Measurements from ENCODE around the gene SAXO1.

- TF ChIP-seq CTCF (IDR thresholded peaks at IDR 0.05 in 4 of 5, conservative IDR thresholded peaks at IDR 0.05 in 1 of 5) (no peak), POLR2A (IDR thresholded peaks at IDR 0.05) (no peak)
These were observed 107.1 kb downstream of the SAXO1 start for GRCh38 chr9:18925880-18926279.
